ENCODE results near the gene WDR7. TPM values are rescaled to one million over a fixed set of nuclear protein-coding genes. Genes with fewer than 3 reads are reported as not detected.

The WDR7 gene
- total and polyA plus RNA-seq, 4 donors = 27.9 to 126 (median 33.8) TPM

DNA sequence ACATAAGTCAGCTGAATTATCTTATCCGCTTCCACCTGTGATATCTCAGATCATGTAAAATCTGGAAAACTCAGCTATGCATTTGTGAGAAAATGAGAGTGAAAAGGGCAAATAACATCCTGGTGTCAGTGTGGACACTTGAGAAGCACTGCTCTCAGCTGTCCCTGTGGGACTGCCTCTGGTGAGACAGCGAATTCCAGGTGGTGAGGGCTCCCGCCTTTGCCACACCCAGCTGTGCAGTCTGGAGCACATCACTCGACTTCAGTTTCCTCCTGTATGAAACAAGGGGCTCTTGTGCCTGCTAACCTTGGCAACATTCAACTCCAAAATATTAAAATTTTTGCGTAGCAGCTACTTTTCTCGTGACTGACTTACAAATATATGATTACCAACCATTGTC is 300.9 kb downstream of the WDR7 start:
- Histone ChIP-seq H3K27me3 (ENCODE audit: control insufficient read depth, insufficient read depth, low read length) (no peaks in the 10 kb centered on the region), H3K9me3 (ENCODE audit: control insufficient read depth, insufficient read depth, low read length) (no peaks in the 10 kb centered on the region), H3K4me1 (ENCODE audit: control insufficient read depth, insufficient read depth, low read length) (no peaks in the 10 kb centered on the region), H3K4me3 (ENCODE audit: low read depth, low read length) (no peak overlapping the region), H3K27ac (ENCODE audit: low read depth, low read length) (no peak overlapping the region), H3K36me3 (ENCODE audit: control insufficient read depth, insufficient read depth, low read length) (no peaks in the 10 kb centered on the region)
- 91% methylated on average over 4 of the region's 6 CpGs for WGBS (ENCODE audit: insufficient coverage)
- DNase-seq (ENCODE audit: low read depth in 4 of 6, low spot score in 6 of 6) = no peak

DNA sequence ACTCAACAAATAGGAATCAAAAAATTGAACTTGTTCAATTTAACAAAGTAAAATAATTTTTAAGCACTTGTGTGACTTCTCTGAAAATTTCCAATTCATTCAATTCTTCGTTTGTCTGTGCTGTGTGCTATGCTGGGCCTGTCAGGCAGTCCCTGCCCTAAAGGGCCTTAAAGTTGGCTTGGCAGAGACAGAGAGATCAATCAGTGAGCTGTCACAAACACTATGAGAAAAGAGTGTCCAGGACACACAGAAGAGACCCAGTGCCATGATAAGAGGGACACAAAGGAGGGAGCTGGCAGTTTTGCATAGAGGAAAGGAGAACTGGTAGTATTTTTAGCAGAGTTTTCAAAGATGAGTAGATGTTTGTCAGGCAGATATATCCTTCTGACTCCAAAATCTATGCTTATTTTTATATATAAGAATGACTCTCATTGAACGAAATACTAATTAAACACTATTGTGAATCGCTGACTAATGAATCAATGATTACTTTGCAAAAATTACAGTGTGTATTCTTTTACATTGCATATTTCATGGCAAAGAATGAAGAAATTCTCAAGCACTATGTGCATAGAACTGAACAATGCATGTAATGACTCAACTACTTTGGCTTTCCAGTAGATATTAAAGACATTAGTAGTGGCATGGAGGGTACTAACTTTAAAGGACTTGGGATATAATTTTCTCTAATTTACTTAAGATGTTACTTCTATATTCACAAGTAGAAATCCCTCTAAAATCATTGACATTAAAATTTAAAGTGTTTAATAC is 302.5 kb downstream of the WDR7 start:
- Histone ChIP-seq H3K4me1 (ENCODE audit: control insufficient read depth, insufficient read depth, low read length) (no peaks in the 10 kb centered on the region), H3K9me3 (ENCODE audit: control insufficient read depth, insufficient read depth, low read length) (no peaks in the 10 kb centered on the region), H3K4me3 (ENCODE audit: low read depth, low read length) (no peak overlapping the region), H3K27me3 (ENCODE audit: control insufficient read depth, insufficient read depth, low read length) (no peaks in the 10 kb centered on the region), H3K36me3 (ENCODE audit: control insufficient read depth, insufficient read depth, low read length) (no peaks in the 10 kb centered on the region), H3K27ac (ENCODE audit: low read depth, low read length) (no peak overlapping the region)
- no peak for DNase-seq (ENCODE audit: low read depth in 4 of 6, low spot score in 6 of 6)
- WGBS (ENCODE audit: insufficient coverage) = 40% methylated on average over 1 of the region's 3 CpGs

DNA sequence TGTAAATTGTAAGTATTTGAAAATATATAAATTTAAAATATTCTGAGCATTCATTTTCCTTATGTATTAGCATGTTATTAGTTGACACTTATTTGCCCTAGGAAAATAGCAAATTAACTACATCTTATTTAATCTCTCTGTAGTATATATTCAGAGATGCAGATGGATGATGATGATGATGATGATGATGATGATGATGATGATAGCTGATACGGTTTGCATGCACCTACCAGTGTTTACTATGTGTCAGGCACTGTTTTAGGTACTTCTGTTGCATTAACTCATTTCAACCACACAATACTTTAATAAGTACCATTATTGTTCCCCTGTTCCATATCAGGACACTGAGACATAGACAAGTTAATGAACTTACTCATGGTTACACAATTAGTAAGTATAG is 304.3 kb downstream of the WDR7 start:
- DNase-seq (ENCODE audit: low read depth in 4 of 6, low spot score in 6 of 6) = no peak
- no peak overlapping the region for H3K27ac ChIP-seq (ENCODE audit: low read depth, low read length)
- no peaks in the 10 kb centered on the region for H3K27me3 ChIP-seq (ENCODE audit: control insufficient read depth, insufficient read depth, low read length)
- no peaks in the 10 kb centered on the region for H3K36me3 ChIP-seq (ENCODE audit: control insufficient read depth, insufficient read depth, low read length)
- H3K4me1 ChIP-seq (ENCODE audit: control insufficient read depth, insufficient read depth, low read length) = no peaks in the 10 kb centered on the region
- H3K4me3 ChIP-seq (ENCODE audit: low read depth, low read length) = no peak overlapping the region
- no peaks in the 10 kb centered on the region for H3K9me3 ChIP-seq (ENCODE audit: control insufficient read depth, insufficient read depth, low read length)
- no CpG with 5 or more reads among the region's 1 CpG for WGBS (ENCODE audit: insufficient coverage)

DNA sequence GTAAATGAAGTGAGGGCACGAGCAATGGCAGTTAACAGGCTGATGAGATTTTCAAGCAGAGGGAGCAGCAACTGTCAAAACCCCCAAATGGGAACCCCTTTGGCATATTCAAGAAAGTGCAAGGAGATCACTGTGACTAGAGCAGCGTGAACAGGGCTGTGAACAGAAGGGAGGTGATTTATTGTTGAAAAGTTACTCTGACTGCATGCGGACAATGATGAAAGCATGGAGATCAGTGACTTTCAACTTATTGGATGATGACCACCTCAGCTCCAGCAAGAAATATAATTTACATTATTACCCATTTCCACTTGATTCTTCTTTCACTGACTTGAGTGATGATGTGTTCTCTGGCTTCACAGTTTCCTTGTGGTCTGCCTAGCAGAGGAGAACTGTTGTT is 308.0 kb downstream of the WDR7 start:
- no peak for DNase-seq (ENCODE audit: low read depth in 4 of 6, low spot score in 6 of 6)
- no peak overlapping the region for H3K4me3 ChIP-seq (ENCODE audit: low read depth, low read length)
- H3K27ac ChIP-seq (ENCODE audit: low read depth, low read length) = no peak overlapping the region
- WGBS (ENCODE audit: insufficient coverage) = 69% methylated on average over 2 of the region's 3 CpGs
- H3K27me3 ChIP-seq (ENCODE audit: control insufficient read depth, insufficient read depth, low read length) = no peaks in the 10 kb centered on the region
- H3K4me1 ChIP-seq (ENCODE audit: control insufficient read depth, insufficient read depth, low read length) = no peaks in the 10 kb centered on the region
- no peaks in the 10 kb centered on the region for H3K36me3 ChIP-seq (ENCODE audit: control insufficient read depth, insufficient read depth, low read length)
- H3K9me3 ChIP-seq (ENCODE audit: control insufficient read depth, insufficient read depth, low read length) = no peaks in the 10 kb centered on the region

DNA sequence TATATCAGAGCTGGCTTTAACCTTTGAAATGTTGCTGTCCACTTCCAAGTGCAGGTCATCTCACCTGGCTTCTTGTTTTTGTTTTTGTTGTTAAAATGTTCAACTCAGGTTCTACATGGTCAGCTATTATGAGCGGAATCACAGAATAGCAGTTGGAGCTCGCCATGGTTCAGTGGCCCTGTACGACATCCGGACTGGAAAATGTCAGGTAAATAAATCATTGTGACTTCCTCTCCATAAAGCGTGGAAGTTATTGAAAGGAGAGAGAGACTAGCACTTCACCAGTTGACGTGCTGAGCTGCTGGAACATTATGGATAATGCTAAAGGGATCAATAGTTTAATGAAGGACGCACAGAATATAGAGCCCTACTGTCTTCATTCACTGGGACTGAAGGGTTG is 311.2 kb downstream of the WDR7 start:
- H3K4me1 ChIP-seq (ENCODE audit: control insufficient read depth, insufficient read depth, low read length) = no peaks in the 10 kb centered on the region
- no peaks in the 10 kb centered on the region for H3K36me3 ChIP-seq (ENCODE audit: control insufficient read depth, insufficient read depth, low read length)
- no peak for DNase-seq (ENCODE audit: low read depth in 4 of 6, low spot score in 6 of 6)
- no peak overlapping the region for H3K27ac ChIP-seq (ENCODE audit: low read depth, low read length)
- no peak overlapping the region for H3K4me3 ChIP-seq (ENCODE audit: low read depth, low read length)
- 74% methylated on average over 6 of the region's 7 CpGs for WGBS (ENCODE audit: insufficient coverage)
- H3K9me3 ChIP-seq (ENCODE audit: control insufficient read depth, insufficient read depth, low read length) = no peaks in the 10 kb centered on the region
- no peaks in the 10 kb centered on the region for H3K27me3 ChIP-seq (ENCODE audit: control insufficient read depth, insufficient read depth, low read length)

DNA sequence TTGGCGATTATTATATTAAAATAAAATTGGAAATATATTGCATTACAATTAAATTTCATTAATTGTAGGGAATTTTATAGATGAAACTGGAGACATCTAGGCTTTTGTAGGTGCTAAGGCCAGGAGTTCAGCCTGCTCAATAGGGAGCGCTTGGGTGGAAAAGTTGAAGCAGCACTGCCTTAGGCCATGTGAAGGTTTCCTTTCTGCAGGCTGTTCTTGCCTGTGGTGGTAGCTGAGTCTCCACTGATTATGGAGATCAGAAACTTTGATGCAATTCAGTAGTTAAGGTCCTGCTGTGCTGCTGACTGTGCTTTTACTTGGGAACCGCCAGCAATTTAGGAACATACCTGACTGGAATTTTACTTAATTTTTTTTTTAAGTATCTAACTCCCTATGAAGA is 315.9 kb downstream of the WDR7 start:
- H3K4me1 ChIP-seq (ENCODE audit: control insufficient read depth, insufficient read depth, low read length) = no peaks in the 10 kb centered on the region
- no peak for DNase-seq (ENCODE audit: low read depth in 4 of 6, low spot score in 6 of 6)
- no peaks in the 10 kb centered on the region for H3K27me3 ChIP-seq (ENCODE audit: control insufficient read depth, insufficient read depth, low read length)
- no peaks in the 10 kb centered on the region for H3K36me3 ChIP-seq (ENCODE audit: control insufficient read depth, insufficient read depth, low read length)
- no peaks in the 10 kb centered on the region for H3K9me3 ChIP-seq (ENCODE audit: control insufficient read depth, insufficient read depth, low read length)
- H3K4me3 ChIP-seq (ENCODE audit: low read depth, low read length) = no peak overlapping the region
- H3K27ac ChIP-seq (ENCODE audit: low read depth, low read length) = no peak overlapping the region
- WGBS (ENCODE audit: insufficient coverage) = 100% methylated on average over 1 of the region's 3 CpGs

DNA sequence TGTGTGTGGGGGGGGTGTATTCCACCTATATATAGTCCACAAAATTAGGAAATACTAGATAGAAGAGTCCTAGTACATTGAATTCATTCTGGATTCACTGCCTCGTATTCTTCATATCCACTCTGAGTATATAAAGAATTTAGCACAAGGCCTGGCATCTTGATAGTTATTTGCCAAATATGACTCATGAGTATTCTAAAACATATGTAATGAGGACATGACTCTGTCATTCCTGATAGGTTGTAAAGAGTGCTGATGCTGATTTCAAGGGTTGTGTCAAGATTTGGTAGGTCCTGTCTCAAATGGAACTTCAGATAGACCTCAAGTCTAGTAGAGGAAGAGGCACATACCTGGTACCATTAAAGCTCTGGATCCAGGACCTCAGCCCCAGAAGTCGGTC is 322.3 kb downstream of the WDR7 start:
- Histone ChIP-seq H3K27me3 (ENCODE audit: control insufficient read depth, insufficient read depth, low read length) (no peaks in the 10 kb centered on the region), H3K4me1 (ENCODE audit: control insufficient read depth, insufficient read depth, low read length) (no peaks in the 10 kb centered on the region), H3K9me3 (ENCODE audit: control insufficient read depth, insufficient read depth, low read length) (no peaks in the 10 kb centered on the region), H3K27ac (ENCODE audit: low read depth, low read length) (no peak overlapping the region), H3K36me3 (ENCODE audit: control insufficient read depth, insufficient read depth, low read length) (no peaks in the 10 kb centered on the region), H3K4me3 (ENCODE audit: low read depth, low read length) (no peak overlapping the region)
- DNase-seq (ENCODE audit: low read depth in 4 of 6, low spot score in 6 of 6) = no peak
- WGBS (ENCODE audit: insufficient coverage) = no CpG with 5 or more reads among the region's 2 CpGs

DNA sequence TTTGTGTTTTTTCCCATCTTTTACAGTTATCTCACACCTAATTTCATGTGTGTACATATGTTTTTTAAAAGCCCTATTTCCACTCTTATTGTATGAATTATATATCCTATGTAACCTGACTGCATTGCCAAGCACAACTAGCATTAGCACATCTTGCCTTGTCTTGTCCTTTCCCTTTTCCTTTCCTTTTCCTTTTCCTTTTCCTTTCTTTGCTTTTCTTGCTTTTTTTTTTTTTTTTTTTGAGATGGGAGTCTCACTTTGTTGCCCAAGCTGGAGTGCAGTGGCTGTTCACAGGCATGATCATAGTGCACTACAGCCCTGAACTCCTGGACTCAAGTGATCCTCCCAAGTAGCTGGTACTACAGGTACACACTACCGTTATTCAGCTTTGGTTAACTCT is 323.0 kb downstream of the WDR7 start:
- no CpG with 5 or more reads among the region's 1 CpG for WGBS (ENCODE audit: insufficient coverage)

DNA sequence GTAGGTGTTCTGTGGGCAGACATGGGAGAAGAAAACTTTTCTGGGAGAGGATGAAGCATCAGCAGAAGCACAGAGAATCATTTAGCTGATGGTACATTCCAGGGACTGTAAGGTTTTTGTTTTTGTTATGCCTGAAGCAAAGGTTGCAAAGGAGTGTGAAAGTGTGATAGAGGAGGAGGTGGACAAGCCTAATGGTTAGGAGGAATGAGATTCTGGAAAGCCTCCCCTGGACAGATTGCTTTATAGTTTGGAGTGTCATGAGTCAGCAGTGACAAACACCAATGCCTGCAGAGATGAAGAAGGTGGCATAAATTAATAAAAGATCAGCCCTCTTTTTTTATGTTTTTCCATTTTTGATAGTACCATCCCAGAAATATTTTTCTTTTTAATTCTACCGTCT is 324.1 kb downstream of the WDR7 start:
- H3K27ac ChIP-seq (ENCODE audit: low read depth, low read length) = no peak overlapping the region
- DNase-seq (ENCODE audit: low read depth in 4 of 6, low spot score in 6 of 6) = no peak
- no peaks in the 10 kb centered on the region for H3K36me3 ChIP-seq (ENCODE audit: control insufficient read depth, insufficient read depth, low read length)
- 100% methylated on average over 1 of the region's 1 CpG for WGBS (ENCODE audit: insufficient coverage)
- H3K9me3 ChIP-seq (ENCODE audit: control insufficient read depth, insufficient read depth, low read length) = no peaks in the 10 kb centered on the region
- H3K4me1 ChIP-seq (ENCODE audit: control insufficient read depth, insufficient read depth, low read length) = no peaks in the 10 kb centered on the region
- H3K27me3 ChIP-seq (ENCODE audit: control insufficient read depth, insufficient read depth, low read length) = no peaks in the 10 kb centered on the region
- no peak overlapping the region for H3K4me3 ChIP-seq (ENCODE audit: low read depth, low read length)

More for the DNA sequence above, 323.0 kb downstream of the WDR7 start:
- no peak for DNase-seq (ENCODE audit: low read depth in 4 of 6, low spot score in 6 of 6)
- H3K4me3 ChIP-seq (ENCODE audit: low read depth, low read length) = no peak overlapping the region
- no peak overlapping the region for H3K27ac ChIP-seq (ENCODE audit: low read depth, low read length)
- H3K4me1 ChIP-seq (ENCODE audit: control insufficient read depth, insufficient read depth, low read length) = no peaks in the 10 kb centered on the region
- H3K27me3 ChIP-seq (ENCODE audit: control insufficient read depth, insufficient read depth, low read length) = no peaks in the 10 kb centered on the region
- no peaks in the 10 kb centered on the region for H3K36me3 ChIP-seq (ENCODE audit: control insufficient read depth, insufficient read depth, low read length)
- H3K9me3 ChIP-seq (ENCODE audit: control insufficient read depth, insufficient read depth, low read length) = no peaks in the 10 kb centered on the region

DNA sequence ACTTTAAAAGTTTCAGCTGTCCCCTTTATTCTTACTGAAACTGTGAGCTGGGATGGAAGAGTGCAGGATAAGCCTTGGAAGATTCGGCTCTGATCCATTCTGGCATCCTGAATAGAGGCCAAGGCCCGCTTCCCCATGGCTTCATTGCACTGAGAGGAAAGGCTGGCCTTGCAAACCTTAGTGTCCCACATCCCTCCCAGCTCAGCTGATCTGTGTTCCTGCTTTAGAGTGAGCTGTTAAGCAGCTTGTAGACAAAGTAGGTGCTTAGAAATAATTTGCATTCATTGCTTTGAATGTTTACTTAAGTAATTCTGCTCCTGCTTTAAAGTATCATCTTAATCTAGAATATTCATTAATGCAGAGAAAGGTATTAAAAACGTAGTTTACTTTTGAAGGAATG is 326.1 kb downstream of the WDR7 start:
- H3K4me3 ChIP-seq (ENCODE audit: low read depth, low read length) = no peak overlapping the region
- H3K36me3 ChIP-seq (ENCODE audit: control insufficient read depth, insufficient read depth, low read length) = no peaks in the 10 kb centered on the region
- DNase-seq (ENCODE audit: low read depth in 4 of 6, low spot score in 6 of 6) = no peak
- H3K27me3 ChIP-seq (ENCODE audit: control insufficient read depth, insufficient read depth, low read length) = no peaks in the 10 kb centered on the region
- no peaks in the 10 kb centered on the region for H3K9me3 ChIP-seq (ENCODE audit: control insufficient read depth, insufficient read depth, low read length)
- no peak overlapping the region for H3K27ac ChIP-seq (ENCODE audit: low read depth, low read length)
- 93% methylated on average over 2 of the region's 3 CpGs for WGBS (ENCODE audit: insufficient coverage)
- H3K4me1 ChIP-seq (ENCODE audit: control insufficient read depth, insufficient read depth, low read length) = no peaks in the 10 kb centered on the region
